D721Med (cell line): ENCODE results near the gene PAAF1.

ENCODE experiments used
- DNase-seq: peaks from one replicate; pipeline ENCODE4 v3.0.0; 2011; ENCODE audit warnings: low spot score; ENCODE audit not compliant: insufficient read length
- FAIRE-seq: peaks from 2 replicates; lab custom pipeline; 2011; peaks lifted over from hg19 to GRCh38; lab: Jason Lieb, UNC
- TF ChIP-seq, protein P1 (sequence below): IDR thresholded peaks from 2 replicates; pipeline ENCODE4 v1.5.1; 2012; ENCODE audit warnings: mild to moderate bottlenecking, control low read depth; ENCODE audit not compliant: insufficient read depth; ENCODE audit errors: missing control alignments

The PAAF1 gene

GRCh38 chr11:73976451-73977151 is 99.8 kb downstream of the PAAF1 start:
- TF ChIP-seq, protein P1, sequence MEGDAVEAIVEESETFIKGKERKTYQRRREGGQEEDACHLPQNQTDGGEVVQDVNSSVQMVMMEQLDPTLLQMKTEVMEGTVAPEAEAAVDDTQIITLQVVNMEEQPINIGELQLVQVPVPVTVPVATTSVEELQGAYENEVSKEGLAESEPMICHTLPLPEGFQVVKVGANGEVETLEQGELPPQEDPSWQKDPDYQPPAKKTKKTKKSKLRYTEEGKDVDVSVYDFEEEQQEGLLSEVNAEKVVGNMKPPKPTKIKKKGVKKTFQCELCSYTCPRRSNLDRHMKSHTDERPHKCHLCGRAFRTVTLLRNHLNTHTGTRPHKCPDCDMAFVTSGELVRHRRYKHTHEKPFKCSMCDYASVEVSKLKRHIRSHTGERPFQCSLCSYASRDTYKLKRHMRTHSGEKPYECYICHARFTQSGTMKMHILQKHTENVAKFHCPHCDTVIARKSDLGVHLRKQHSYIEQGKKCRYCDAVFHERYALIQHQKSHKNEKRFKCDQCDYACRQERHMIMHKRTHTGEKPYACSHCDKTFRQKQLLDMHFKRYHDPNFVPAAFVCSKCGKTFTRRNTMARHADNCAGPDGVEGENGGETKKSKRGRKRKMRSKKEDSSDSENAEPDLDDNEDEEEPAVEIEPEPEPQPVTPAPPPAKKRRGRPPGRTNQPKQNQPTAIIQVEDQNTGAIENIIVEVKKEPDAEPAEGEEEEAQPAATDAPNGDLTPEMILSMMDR: no peak
- FAIRE-seq (no peak), DNase-seq (no peak)

DNA sequence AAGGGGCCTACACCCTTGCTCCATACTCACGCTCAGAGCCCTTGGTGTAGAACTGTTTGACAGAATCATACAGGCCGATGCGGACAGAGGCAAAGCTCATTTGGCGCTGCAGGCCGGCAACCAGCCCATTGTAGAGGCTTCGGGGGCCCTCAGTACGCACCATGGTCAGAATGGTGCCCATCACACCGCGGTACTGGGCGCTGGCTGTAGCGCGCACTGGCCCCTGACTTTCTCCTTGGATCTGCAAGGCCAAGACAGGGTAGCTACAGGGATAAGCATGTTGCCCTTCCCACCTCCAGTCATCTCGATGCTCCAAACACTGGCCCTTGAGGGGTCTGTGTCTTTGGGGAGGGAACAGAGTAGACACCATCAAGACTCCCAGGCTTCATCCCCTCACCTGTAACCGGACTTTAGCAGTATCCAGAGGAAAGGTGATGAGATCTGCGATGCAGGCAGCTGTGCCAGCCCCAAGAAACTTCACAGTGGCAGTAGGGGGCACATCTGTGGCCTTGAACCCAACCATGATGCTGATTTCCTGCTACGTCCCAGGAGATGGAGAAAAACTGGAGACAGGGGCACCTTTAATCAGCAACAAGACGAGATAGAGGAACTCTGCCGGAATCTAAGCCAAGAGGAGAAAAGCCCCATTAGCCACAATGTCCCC is 101.2 kb downstream of the PAAF1 start:
- FAIRE-seq (no peak), DNase-seq (no peak)
- TF ChIP-seq, protein P1: no peak

GRCh38 chr11:73978576-73979086 is 101.8 kb downstream of the PAAF1 start:
- FAIRE-seq (no peak), DNase-seq (no peak)
- TF ChIP-seq, protein P1: no peak

GRCh38 chr11:73980001-73980961 is 103.5 kb downstream of the PAAF1 start:
- TF ChIP-seq, protein P1: no peak
- DNase-seq: no peak
- no peak for FAIRE-seq
